ENCODE measurements around the gene CSN2. TPM values are rescaled to one million over a fixed set of nuclear protein-coding genes. Genes with fewer than 3 reads are reported as not detected.
"Not testable (repeated sequence)": the region's sequence is repeated elsewhere in the genome, so short reads cannot be mapped to it uniquely, and the experiment has no call there.

The CSN2 gene
- polyA plus RNA-seq, 1 donor from 2014 or later = not detected

GRCh38 chr4:69934150-69934549 lies 31.4 kb downstream of the CSN2 start:
- Histone ChIP-seq H3F3A (ENCODE audit: insufficient read depth, low read length, poor library complexity, severe bottlenecking) (no peaks in the 10 kb centered on the region), H3K4me3 (ENCODE audit: low read length) (no peak overlapping the region), H3K27ac (ENCODE audit: low read length) (no peak overlapping the region), H3K9me2 (ENCODE audit: insufficient read depth, low read length) (no peaks in the 10 kb centered on the region), H3K79me2 (replicated peaks; ENCODE audit: insufficient read depth, low read length) (no peaks in the 10 kb centered on the region), H3K4me2 (ENCODE audit: low read length) (no peak overlapping the region), H3K9me3 (ENCODE audit: low read length) (no peaks in the 10 kb centered on the region), H2AFZ (ENCODE audit: low read depth, low read length) (no peak overlapping the region), H3K27me3 (ENCODE audit: insufficient read depth, low read depth, low read length) (no peaks in the 10 kb centered on the region), H4K20me1 (ENCODE audit: insufficient read depth) (no peaks in the 10 kb centered on the region), H3K36me3 (ENCODE audit: insufficient read depth, low read length) (no peaks in the 10 kb centered on the region), H3K9ac (ENCODE audit: low read length) (no peak overlapping the region)
- TF ChIP-seq SMC3 (conservative IDR thresholded peaks at IDR 0.05; ENCODE audit: poor library complexity) = no peak
- no peak for TF ChIP-seq POLR2AphosphoS5 (IDR thresholded peaks at IDR 0.05)
- no peak for TF ChIP-seq EZH2 (IDR thresholded peaks at IDR 0.05; ENCODE audit: borderline replicate concordance, insufficient read depth, low read length, poor library complexity, severe bottlenecking)
- TF ChIP-seq EP300 (conservative IDR thresholded peaks at IDR 0.05; ENCODE audit: poor library complexity, severe bottlenecking) = no peak
- TF ChIP-seq MXI1 (conservative IDR thresholded peaks at IDR 0.05; ENCODE audit: poor library complexity, severe bottlenecking) = no peak
- no peak for TF ChIP-seq REST (IDR thresholded peaks at IDR 0.05; ENCODE audit: borderline replicate concordance)
- no peak for TF ChIP-seq TAF1 (IDR thresholded peaks at IDR 0.05; ENCODE audit: low read depth)
- TF ChIP-seq RAD21 (conservative IDR thresholded peaks at IDR 0.05) = no peak
- TF ChIP-seq, protein P1, sequence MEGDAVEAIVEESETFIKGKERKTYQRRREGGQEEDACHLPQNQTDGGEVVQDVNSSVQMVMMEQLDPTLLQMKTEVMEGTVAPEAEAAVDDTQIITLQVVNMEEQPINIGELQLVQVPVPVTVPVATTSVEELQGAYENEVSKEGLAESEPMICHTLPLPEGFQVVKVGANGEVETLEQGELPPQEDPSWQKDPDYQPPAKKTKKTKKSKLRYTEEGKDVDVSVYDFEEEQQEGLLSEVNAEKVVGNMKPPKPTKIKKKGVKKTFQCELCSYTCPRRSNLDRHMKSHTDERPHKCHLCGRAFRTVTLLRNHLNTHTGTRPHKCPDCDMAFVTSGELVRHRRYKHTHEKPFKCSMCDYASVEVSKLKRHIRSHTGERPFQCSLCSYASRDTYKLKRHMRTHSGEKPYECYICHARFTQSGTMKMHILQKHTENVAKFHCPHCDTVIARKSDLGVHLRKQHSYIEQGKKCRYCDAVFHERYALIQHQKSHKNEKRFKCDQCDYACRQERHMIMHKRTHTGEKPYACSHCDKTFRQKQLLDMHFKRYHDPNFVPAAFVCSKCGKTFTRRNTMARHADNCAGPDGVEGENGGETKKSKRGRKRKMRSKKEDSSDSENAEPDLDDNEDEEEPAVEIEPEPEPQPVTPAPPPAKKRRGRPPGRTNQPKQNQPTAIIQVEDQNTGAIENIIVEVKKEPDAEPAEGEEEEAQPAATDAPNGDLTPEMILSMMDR (IDR thresholded peaks at IDR 0.05; ENCODE audit: poor library complexity, severe bottlenecking) = no peak

- no peak within 1 kb of the TSS for H3K4me3 ChIP-seq (ENCODE audit: low read length)
- H3K9me3 ChIP-seq (ENCODE audit: low read length) = no peaks in the 10 kb centered on the region
- no peak within 1 kb of the TSS for H3K9ac ChIP-seq (ENCODE audit: low read length)
- no peaks in the 10 kb centered on the region for H3K9me2 ChIP-seq (ENCODE audit: insufficient read depth, low read length)
- no peaks in the 10 kb centered on the region for H3K79me2 ChIP-seq (replicated peaks; ENCODE audit: insufficient read depth, low read length)
- no peaks in the 10 kb centered on the region for H4K20me1 ChIP-seq (ENCODE audit: insufficient read depth)
- no peaks in the 10 kb centered on the region for H3K36me3 ChIP-seq (ENCODE audit: insufficient read depth, low read length)
- H2AFZ ChIP-seq (ENCODE audit: low read depth, low read length) = no peak within 1 kb of the TSS
- H3K27me3 ChIP-seq (ENCODE audit: insufficient read depth, low read depth, low read length) = no peaks in the 10 kb centered on the region
- TF ChIP-seq REST (IDR thresholded peaks at IDR 0.05; ENCODE audit: borderline replicate concordance) (no peak), RAD21 (conservative IDR thresholded peaks at IDR 0.05) (no peak), POLR2AphosphoS5 (IDR thresholded peaks at IDR 0.05) (no peak), EZH2 (IDR thresholded peaks at IDR 0.05; ENCODE audit: borderline replicate concordance, insufficient read depth, low read length, poor library complexity, severe bottlenecking) (no peak), EP300 (conservative IDR thresholded peaks at IDR 0.05; ENCODE audit: poor library complexity, severe bottlenecking) (no peak), SMC3 (conservative IDR thresholded peaks at IDR 0.05; ENCODE audit: poor library complexity) (no peak), MXI1 (conservative IDR thresholded peaks at IDR 0.05; ENCODE audit: poor library complexity, severe bottlenecking) (no peak), TAF1 (IDR thresholded peaks at IDR 0.05; ENCODE audit: low read depth) (no peak)
- TF ChIP-seq, protein P1 (IDR thresholded peaks at IDR 0.05; ENCODE audit: poor library complexity, severe bottlenecking) = no peak
- no peak within 1 kb of the TSS for H3K27ac ChIP-seq (ENCODE audit: low read length)
- no peaks in the 10 kb centered on the region for H3F3A ChIP-seq (ENCODE audit: insufficient read depth, low read length, poor library complexity, severe bottlenecking)
- H3K4me2 ChIP-seq (ENCODE audit: low read length) = no peak within 1 kb of the TSS
Observed at GRCh38 chr4:69930768-69931167, 34.8 kb downstream of the CSN2 start, which contains the start of gene CSN1S1. Gene CSN1S1 (plus strand): TSS chr4:69931068. CDS start chr4:69932556, 1,488 bp downstream.

- H3K9me3 ChIP-seq (ENCODE audit: low read length); H3K27me3 ChIP-seq (ENCODE audit: insufficient read depth, low read depth, low read length); H2AFZ ChIP-seq (ENCODE audit: low read depth, low read length); H3K27ac ChIP-seq (ENCODE audit: low read length); H3F3A ChIP-seq (ENCODE audit: insufficient read depth, low read length, poor library complexity, severe bottlenecking); H3K36me3 ChIP-seq (ENCODE audit: insufficient read depth, low read length); H4K20me1 ChIP-seq (ENCODE audit: insufficient read depth); H3K9ac ChIP-seq (ENCODE audit: low read length); H3K4me2 ChIP-seq (ENCODE audit: low read length); H3K79me2 ChIP-seq (replicated peaks; ENCODE audit: insufficient read depth, low read length); H3K4me3 ChIP-seq (ENCODE audit: low read length); H3K9me2 ChIP-seq (ENCODE audit: insufficient read depth, low read length): not testable (repeated sequence)
Observed at GRCh38 chr4:69923782-69924410, 41.6 kb downstream of the CSN2 start.
